ENCODE data around the gene NPIPB2. TPM values are rescaled to one million over a fixed set of nuclear protein-coding genes. Genes with fewer than 3 reads are reported as not detected.
"Not testable (repeated sequence)": the region's sequence is repeated elsewhere in the genome, so short reads cannot be mapped to it uniquely, and the experiment has no call there.

The NPIPB2 gene
- total RNA-seq, 1 experiment from 2014 or later = 12.5 TPM

DNA sequence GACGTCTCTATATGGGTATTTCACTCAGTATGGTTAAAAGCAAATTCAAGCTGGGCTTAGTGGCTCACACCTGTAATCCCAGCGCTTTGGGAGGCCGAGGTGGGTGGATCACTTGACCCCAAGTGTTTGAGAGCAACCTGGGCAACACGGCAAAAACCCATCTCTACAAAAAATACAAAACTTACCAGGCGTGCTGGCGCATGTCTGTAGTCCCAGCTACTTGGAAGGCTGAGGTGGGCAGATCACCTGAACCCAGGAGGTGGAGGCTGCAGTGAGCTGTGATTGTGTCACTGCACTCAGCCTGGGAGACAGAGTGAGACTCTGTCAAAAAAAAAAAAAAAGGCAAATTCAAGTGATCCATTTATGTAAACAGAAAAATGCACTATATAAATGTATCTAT, 21.9 kb upstream of the NPIPB2 start:
- no peak overlapping the region for H3K9ac ChIP-seq (ENCODE audit: extremely low read depth, insufficient read length, low read length)
- no peak overlapping the region for H4K91ac ChIP-seq (ENCODE audit: insufficient read length, low read depth, low read length)
- no peaks in the 10 kb centered on the region for H3K79me1 ChIP-seq (ENCODE audit: insufficient read depth, low read depth, low read length, poor library complexity, severe bottlenecking)
- no peaks in the 10 kb centered on the region for H3K27me3 ChIP-seq (ENCODE audit: insufficient read depth, low read length)
- H4K5ac ChIP-seq (ENCODE audit: insufficient read length, low read depth, low read length) = no peak overlapping the region
- no peak overlapping the region for H3K23ac ChIP-seq (ENCODE audit: insufficient read length, low read depth, low read length)
- no peaks in the 10 kb centered on the region for H3K36me3 Mint-ChIP-seq (ENCODE audit: insufficient read depth in 1 of 3, low read depth in 3 of 3)
- H2BK15ac ChIP-seq (ENCODE audit: low read depth, low read length) = no peak overlapping the region
- no peak overlapping the region for H3K18ac ChIP-seq (ENCODE audit: insufficient read length, low read depth, low read length)
- no peaks in the 10 kb centered on the region for H3K27me3 Mint-ChIP-seq (ENCODE audit: low read depth)
- no peaks in the 10 kb centered on the region for H3K9me3 Mint-ChIP-seq
- no peaks in the 10 kb centered on the region for H3K23me2 ChIP-seq (ENCODE audit: insufficient read length, low read depth, low read length, poor library complexity, severe bottlenecking)
- no peak for DNase-seq
- H3K79me2 ChIP-seq (ENCODE audit: insufficient read depth, low read length) = no peaks in the 10 kb centered on the region
- TF ChIP-seq CTCF (conservative IDR thresholded peaks at IDR 0.05) = no peak
- H2BK20ac ChIP-seq (ENCODE audit: low read depth, low read length, poor library complexity, severe bottlenecking) = peak overlapping the region; percentile 60
- H2BK5ac ChIP-seq (ENCODE audit: insufficient read length, low read length) = no peak overlapping the region
- no peak overlapping the region; a peak in 1 of 7 replicates for H3K27ac Mint-ChIP-seq
- no peak overlapping the region for H2AK5ac ChIP-seq (ENCODE audit: insufficient read length, low read length)
- no peaks in the 10 kb centered on the region for H3K4me1 ChIP-seq (ENCODE audit: insufficient read depth, low read length)
- no peaks in the 10 kb centered on the region for H3K9me3 ChIP-seq (ENCODE audit: control insufficient read depth, low read depth, low read length)
- H2BK120ac ChIP-seq (ENCODE audit: low read depth, low read length, poor library complexity, severe bottlenecking) = no peak overlapping the region
- no peak overlapping the region for H3T11ph ChIP-seq (ENCODE audit: low read length)
- H4K20me1 ChIP-seq (ENCODE audit: control insufficient read depth, insufficient read depth, insufficient read length) = no peaks in the 10 kb centered on the region
- no peak overlapping the region for H3K4ac ChIP-seq (ENCODE audit: low read depth, low read length)
- no peak overlapping the region for H3K56ac ChIP-seq (ENCODE audit: insufficient read length, low read depth, low read length)
- H2BK12ac ChIP-seq (ENCODE audit: insufficient read length, low read depth, low read length) = no peak overlapping the region
- no peak overlapping the region for H3K4me2 ChIP-seq (ENCODE audit: insufficient read depth, insufficient read length, low read length)
- WGBS (ENCODE audit: extremely low coverage, insufficient read length, low lambda C conversion rate) = no CpG with 5 or more reads among the region's 6 CpGs
- no peak overlapping the region for H3K4me3 Mint-ChIP-seq
- H2AFZ ChIP-seq (ENCODE audit: low read length) = no peak overlapping the region
- no peak overlapping the region for H4K8ac ChIP-seq (replicated peaks; ENCODE audit: insufficient read length, low read depth, low read length)
- H3K27ac ChIP-seq (ENCODE audit: insufficient read length, low read depth, low read length) = no peak overlapping the region
- no peaks in the 10 kb centered on the region for H3K4me1 Mint-ChIP-seq
- H3K14ac ChIP-seq (ENCODE audit: insufficient read depth, low read length) = no peak overlapping the region

DNA sequence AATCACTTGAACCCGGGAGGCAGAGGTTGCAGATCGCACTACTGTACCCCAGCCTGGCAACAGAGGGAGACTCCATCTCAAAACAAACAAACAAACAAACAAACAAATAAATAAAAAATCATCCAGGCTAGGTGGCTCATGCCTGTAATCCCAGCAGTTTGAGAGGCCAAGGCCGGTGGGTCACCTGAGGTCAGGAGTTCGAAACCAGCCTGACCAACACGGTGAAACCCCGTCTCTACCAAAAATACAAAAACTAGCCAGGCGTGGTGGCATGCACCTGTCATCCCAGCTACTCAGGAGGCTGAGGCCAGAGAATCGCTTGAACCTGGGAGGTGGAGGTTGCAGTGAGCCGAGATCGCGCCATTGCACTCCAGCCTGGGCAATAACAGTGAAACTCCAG, 21.1 kb upstream of the NPIPB2 start:
- not testable (repeated sequence) for H2AK5ac ChIP-seq (ENCODE audit: insufficient read length, low read length); H3K4me3 Mint-ChIP-seq; DNase-seq; H3K4me1 ChIP-seq (ENCODE audit: insufficient read depth, low read length); H4K5ac ChIP-seq (ENCODE audit: insufficient read length, low read depth, low read length); H3K9me3 Mint-ChIP-seq; H2BK120ac ChIP-seq (ENCODE audit: low read depth, low read length, poor library complexity, severe bottlenecking); H3K56ac ChIP-seq (ENCODE audit: insufficient read length, low read depth, low read length); H2BK20ac ChIP-seq (ENCODE audit: low read depth, low read length, poor library complexity, severe bottlenecking); H3K14ac ChIP-seq (ENCODE audit: insufficient read depth, low read length); H4K91ac ChIP-seq (ENCODE audit: insufficient read length, low read depth, low read length); H4K20me1 ChIP-seq (ENCODE audit: control insufficient read depth, insufficient read depth, insufficient read length); H2BK12ac ChIP-seq (ENCODE audit: insufficient read length, low read depth, low read length); H3K9me3 ChIP-seq (ENCODE audit: control insufficient read depth, low read depth, low read length); H3K36me3 Mint-ChIP-seq (ENCODE audit: insufficient read depth in 1 of 3, low read depth in 3 of 3); H3K18ac ChIP-seq (ENCODE audit: insufficient read length, low read depth, low read length); H4K8ac ChIP-seq (replicated peaks; ENCODE audit: insufficient read length, low read depth, low read length); H2AFZ ChIP-seq (ENCODE audit: low read length); H2BK5ac ChIP-seq (ENCODE audit: insufficient read length, low read length); H3K23me2 ChIP-seq (ENCODE audit: insufficient read length, low read depth, low read length, poor library complexity, severe bottlenecking); H3K9ac ChIP-seq (ENCODE audit: extremely low read depth, insufficient read length, low read length); H3T11ph ChIP-seq (ENCODE audit: low read length); H3K27ac ChIP-seq (ENCODE audit: insufficient read length, low read depth, low read length); H3K79me2 ChIP-seq (ENCODE audit: insufficient read depth, low read length); H2BK15ac ChIP-seq (ENCODE audit: low read depth, low read length); H3K4ac ChIP-seq (ENCODE audit: low read depth, low read length); H3K27me3 Mint-ChIP-seq (ENCODE audit: low read depth); H3K79me1 ChIP-seq (ENCODE audit: insufficient read depth, low read depth, low read length, poor library complexity, severe bottlenecking); H3K4me1 Mint-ChIP-seq; H3K27me3 ChIP-seq (ENCODE audit: insufficient read depth, low read length); H3K23ac ChIP-seq (ENCODE audit: insufficient read length, low read depth, low read length); H3K4me2 ChIP-seq (ENCODE audit: insufficient read depth, insufficient read length, low read length)
- peak overlapping the region in 1 of 3 experiments; percentile 62; a peak in 1 of 7 replicates for H3K27ac Mint-ChIP-seq
- WGBS (ENCODE audit: extremely low coverage, insufficient read length, low lambda C conversion rate) = no CpG with 5 or more reads among the region's 11 CpGs
